Cardiac muscle cell (in vitro differentiated cells and primary cell): ENCODE results near the gene LMO1. TPM values are rescaled to one million over a fixed set of nuclear protein-coding genes. Genes with fewer than 3 reads are reported as not detected.

ENCODE experiments used
- DNase-seq, 2 donors: peaks; one replicate each; pipeline versions ENCODE4 v3.0.0 to v3.0.0-alpha.2; 2010 to 2017; ENCODE audit warnings: low read depth in 1 of 2, low spot score in 1 of 2
- H3K27ac ChIP-seq: fragments of 200-600 bp; sonication (generic); 2 replicates; pipeline ENCODE4 v1.5.1; 2016
- H3K27me3 ChIP-seq: fragments of 200-600 bp; sonication (generic); 2 replicates; pipeline ENCODE4 v1.6.0; 2016; ENCODE audit warnings: control low read depth
- H3K36me3 ChIP-seq: fragments of 200-600 bp; sonication (generic); 2 replicates; pipeline ENCODE4 v1.5.1; 2016; ENCODE audit warnings: control low read depth
- H3K4me1 ChIP-seq: fragments of 200-600 bp; sonication (generic); 2 replicates; pipeline ENCODE4 v1.8.1; 2017; ENCODE audit warnings: low read depth, mild to moderate bottlenecking, mixed run types
- H3K4me3 ChIP-seq: fragments of 200-600 bp; sonication (generic); 2 replicates; pipeline ENCODE4 v1.5.1; 2016; ENCODE audit warnings: mild to moderate bottlenecking
- H3K9me3 ChIP-seq: fragments of 200-600 bp; sonication (generic); 2 replicates; pipeline ENCODE4 v1.5.1; 2017; ENCODE audit warnings: low read depth, mild to moderate bottlenecking, control low read depth
- polyA plus RNA-seq: library from polyadenylated mRNA; unstranded; fragments of >200 nt; fragmentation: Nextera tagmentation; extraction: Ambion mirVana; gene quantifications from 2 replicates; pipeline ENCODE4 v1.2.1, GENCODE V29; 2016
- total RNA-seq: library from RNA; depleted of rRNA; stranded (reverse); fragments of >200 nt; gene quantifications from 2 replicates; pipeline ENCODE4 v1.2.3, GENCODE V29; 2016
- TF ChIP-seq, protein P1 (sequence below): IDR thresholded peaks from 2 replicates; pipeline ENCODE4 v1.5.1; 2012; ENCODE audit warnings: low read depth, mild to moderate bottlenecking, low read length

LMO1 gene
- total and polyA plus RNA-seq, 2 experiments from 2014 or later: 0.45 to 3.6 TPM

GRCh38 chr11:8296872-8297271 lies 33.2 kb upstream of the LMO1 start:
- H3K9me3 ChIP-seq: no peaks in the 10 kb centered on the region
- no peak overlapping the region for H3K4me3 ChIP-seq
- TF ChIP-seq, protein P1, sequence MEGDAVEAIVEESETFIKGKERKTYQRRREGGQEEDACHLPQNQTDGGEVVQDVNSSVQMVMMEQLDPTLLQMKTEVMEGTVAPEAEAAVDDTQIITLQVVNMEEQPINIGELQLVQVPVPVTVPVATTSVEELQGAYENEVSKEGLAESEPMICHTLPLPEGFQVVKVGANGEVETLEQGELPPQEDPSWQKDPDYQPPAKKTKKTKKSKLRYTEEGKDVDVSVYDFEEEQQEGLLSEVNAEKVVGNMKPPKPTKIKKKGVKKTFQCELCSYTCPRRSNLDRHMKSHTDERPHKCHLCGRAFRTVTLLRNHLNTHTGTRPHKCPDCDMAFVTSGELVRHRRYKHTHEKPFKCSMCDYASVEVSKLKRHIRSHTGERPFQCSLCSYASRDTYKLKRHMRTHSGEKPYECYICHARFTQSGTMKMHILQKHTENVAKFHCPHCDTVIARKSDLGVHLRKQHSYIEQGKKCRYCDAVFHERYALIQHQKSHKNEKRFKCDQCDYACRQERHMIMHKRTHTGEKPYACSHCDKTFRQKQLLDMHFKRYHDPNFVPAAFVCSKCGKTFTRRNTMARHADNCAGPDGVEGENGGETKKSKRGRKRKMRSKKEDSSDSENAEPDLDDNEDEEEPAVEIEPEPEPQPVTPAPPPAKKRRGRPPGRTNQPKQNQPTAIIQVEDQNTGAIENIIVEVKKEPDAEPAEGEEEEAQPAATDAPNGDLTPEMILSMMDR: no peak
- no peaks in the 10 kb centered on the region for H3K36me3 ChIP-seq
- no peaks in the 10 kb centered on the region for H3K27me3 ChIP-seq
- H3K27ac ChIP-seq: no peak overlapping the region
- H3K4me1 ChIP-seq: no peaks in the 10 kb centered on the region
- DNase-seq: no peak

DNA sequence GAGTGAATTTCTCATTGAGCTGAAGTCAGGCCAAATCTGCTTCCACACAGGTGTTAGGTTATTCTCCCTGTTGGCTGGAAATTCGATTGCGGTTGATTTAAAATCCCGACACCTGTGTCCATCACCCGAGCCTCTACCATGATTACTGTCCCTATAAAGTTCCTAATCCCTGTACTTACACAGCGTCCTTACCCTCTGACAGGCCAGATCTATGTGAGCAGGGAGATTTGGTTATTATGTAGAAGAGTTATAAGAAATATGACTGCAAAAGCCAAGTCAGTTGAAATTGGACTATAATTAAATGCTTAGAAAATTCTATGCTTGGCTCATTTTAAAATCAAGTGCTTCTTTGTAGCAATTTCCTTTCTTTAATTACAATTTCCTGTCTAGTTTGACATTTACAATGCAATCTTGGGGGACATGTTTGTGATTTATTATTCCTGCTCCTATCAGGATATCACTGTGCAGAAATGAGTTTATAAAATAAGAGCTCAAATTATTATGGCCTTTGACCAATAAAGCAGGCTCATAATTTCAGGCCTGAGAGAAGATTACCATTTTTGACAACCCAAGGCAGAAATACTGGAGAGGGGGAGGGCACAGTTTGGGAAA lies 32.5 kb upstream of the LMO1 start:
- no peaks in the 10 kb centered on the region for H3K9me3 ChIP-seq
- H3K27me3 ChIP-seq: no peaks in the 10 kb centered on the region
- H3K4me1 ChIP-seq: no peaks in the 10 kb centered on the region
- no peak for DNase-seq
- no peak overlapping the region for H3K4me3 ChIP-seq
- TF ChIP-seq, protein P1: no peak
- no peak overlapping the region for H3K27ac ChIP-seq
- H3K36me3 ChIP-seq: no peaks in the 10 kb centered on the region

GRCh38 chr11:8294251-8294935 lies 30.7 kb upstream of the LMO1 start:
- H3K9me3 ChIP-seq: no peaks in the 10 kb centered on the region
- H3K4me1 ChIP-seq: no peaks in the 10 kb centered on the region
- DNase-seq: no peak
- no peak overlapping the region for H3K27ac ChIP-seq
- TF ChIP-seq, protein P1: no peak
- H3K4me3 ChIP-seq: no peak overlapping the region
- no peaks in the 10 kb centered on the region for H3K36me3 ChIP-seq
- no peaks in the 10 kb centered on the region for H3K27me3 ChIP-seq

- no peak overlapping the region for H3K27ac ChIP-seq
- no peaks in the 10 kb centered on the region for H3K27me3 ChIP-seq
- no peaks in the 10 kb centered on the region for H3K4me1 ChIP-seq
- no peak for DNase-seq
- no peaks in the 10 kb centered on the region for H3K9me3 ChIP-seq
- H3K36me3 ChIP-seq: no peaks in the 10 kb centered on the region
- TF ChIP-seq, protein P1: no peak
- H3K4me3 ChIP-seq: no peak overlapping the region
Observed at GRCh38 chr11:8293171-8293570, 29.5 kb upstream of the LMO1 start.

DNA sequence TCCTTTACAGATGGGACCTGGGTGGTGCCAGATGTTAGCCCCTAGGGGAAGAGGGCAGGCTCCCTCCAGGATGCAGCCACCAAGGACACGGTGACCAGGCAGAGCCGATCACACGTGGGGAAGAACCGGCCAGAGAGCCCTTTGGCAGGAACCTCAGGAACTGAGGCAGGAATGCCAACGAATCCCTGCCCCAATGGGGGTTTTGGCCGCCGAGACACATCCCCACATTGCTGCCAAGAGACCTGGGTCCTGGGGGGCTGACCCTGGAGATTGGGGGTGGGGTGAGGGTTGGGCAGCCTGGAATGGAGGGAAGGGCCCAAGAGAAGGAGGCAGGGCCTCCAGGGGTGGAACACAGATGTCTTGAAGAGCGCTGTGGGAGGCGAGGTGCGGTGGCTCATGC lies 28.7 kb upstream of the LMO1 start:
- H3K27ac ChIP-seq: no peak overlapping the region
- H3K36me3 ChIP-seq: no peaks in the 10 kb centered on the region

More for the DNA sequence above, 28.7 kb upstream of the LMO1 start:
- H3K9me3 ChIP-seq: no peaks in the 10 kb centered on the region
- H3K4me3 ChIP-seq: no peak overlapping the region
- no peak for DNase-seq
- TF ChIP-seq, protein P1: no peak
- no peaks in the 10 kb centered on the region for H3K4me1 ChIP-seq
- no peaks in the 10 kb centered on the region for H3K27me3 ChIP-seq
